GM21381 (cell line): ENCODE data around the gene PTOV1.

Experiments
- ATAC-seq: cut with Tn5 transposase; IDR thresholded peaks from one replicate; pipeline ENCODE4 v1.9.1; 2021; ENCODE audit warnings: mild to moderate bottlenecking, moderate library complexity; ENCODE audit not compliant: unreplicated experiment

Gene PTOV1

DNA sequence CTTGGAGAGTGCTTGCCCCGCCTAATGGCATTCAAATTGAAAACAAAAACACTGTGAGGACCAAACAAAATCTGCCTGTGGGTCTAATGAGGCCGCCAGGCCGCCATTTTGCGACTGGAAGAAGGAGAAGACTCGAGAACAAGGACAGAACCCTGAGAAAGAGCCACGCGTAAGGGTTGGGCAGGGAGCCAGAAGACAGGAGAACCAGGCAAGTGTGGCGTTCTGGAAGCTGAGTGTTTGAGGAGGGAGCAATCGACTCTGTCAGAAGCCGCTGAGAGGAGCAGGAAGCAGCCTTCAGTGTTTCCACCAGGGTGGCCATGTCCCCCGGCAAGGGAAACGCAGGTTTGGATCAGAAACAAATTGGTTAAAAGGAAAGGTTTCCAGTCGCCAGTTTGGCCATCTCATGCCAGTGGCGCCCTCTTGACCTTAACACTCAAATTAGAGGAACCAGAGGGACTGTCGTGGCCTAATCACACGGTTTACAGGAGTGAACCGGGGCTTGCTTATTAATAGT lies 10.2 kb upstream of the PTOV1 start:
- ATAC-seq: no peak

- ATAC-seq: no peak
These were observed 7.7 kb upstream of the PTOV1 start for GRCh38 chr19:49843265-49843664.

DNA sequence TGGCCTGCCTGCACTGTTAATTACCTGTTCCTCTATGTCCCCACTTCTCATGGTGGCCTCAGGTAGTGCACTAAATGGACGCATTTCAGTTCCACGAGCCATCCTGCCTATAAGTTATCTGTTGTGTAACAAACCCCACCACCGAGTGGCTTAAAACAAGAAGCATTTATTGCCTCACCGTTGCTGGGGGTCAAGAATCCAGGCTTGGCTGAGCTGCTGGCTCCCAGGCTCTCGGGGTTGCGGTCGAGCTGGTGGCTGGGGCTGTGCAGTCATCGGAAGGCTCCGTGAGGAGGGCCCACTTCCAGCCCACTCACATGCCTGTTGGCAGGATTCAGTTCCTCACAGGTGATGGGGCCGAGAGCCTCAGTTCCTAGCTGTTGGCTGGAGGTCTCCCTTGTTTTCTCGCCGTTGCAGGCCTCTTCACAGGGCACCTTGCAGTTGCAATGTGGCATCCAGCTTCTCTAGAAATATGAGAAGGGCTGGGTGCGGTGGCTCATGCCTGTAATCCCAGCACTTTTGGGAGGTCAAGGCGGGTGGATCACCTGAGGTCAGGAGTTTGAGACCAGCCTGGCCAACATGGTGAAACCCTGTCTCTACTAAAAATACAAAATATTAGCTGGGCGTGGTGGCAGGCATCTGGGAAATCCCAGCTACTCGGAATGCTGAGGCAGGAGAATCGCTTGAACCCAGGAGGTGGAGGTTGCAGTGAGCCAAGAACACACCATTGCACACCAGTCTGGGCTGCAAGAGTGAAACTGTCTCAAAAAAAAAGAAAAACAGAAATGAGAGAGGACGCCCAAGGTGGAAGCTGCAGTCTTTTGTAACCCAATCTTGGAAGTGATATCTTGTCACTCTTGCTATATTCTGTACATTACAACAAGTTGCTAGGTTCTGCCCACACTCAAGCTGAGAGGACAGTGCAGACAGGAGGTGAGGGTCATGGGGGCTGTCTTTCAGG lies 6.5 kb upstream of the PTOV1 start:
- no peak for ATAC-seq

DNA sequence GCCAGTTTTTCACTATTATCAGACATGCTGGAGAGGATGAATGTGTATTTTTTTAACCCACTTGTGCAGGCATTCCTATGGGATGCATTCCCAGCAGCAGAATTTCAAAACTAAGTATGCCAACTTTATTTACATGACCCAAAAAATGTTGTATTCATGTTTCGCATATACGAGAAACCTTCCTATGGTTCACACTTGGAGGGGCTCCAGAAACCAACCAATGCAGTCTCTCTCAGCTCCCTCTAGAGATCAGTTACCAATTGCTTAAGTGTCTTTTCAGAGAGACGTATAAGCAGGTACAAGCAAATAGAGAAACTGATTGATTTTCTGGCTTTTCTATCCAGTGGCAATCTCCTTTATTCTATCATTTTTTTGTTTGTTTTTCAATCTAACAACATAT lies 5.5 kb upstream of the PTOV1 start:
- ATAC-seq: no peak

DNA sequence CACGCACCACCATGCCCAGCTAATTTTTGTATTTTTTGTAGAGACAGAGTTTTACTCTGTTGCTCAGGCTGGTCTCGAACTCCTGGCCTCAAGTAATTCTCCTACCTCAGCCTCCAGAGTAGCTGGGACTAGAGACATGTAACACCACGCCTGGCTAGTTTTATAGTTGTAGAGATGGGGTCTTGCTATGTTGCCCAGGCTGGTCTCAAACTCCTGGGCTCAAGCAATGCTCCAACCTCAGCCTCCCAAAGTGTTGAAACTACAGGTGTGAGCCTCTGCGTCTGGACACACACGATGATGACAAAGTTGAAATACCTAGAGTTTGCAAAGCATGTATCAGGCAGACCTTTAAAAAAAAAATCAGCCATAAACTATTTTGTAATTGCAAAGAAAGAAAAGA lies 4.6 kb upstream of the PTOV1 start:
- ATAC-seq: no peak

- ATAC-seq: no peak
These were observed 2.9 kb upstream of the PTOV1 start for GRCh38 chr19:49847731-49848696.

DNA sequence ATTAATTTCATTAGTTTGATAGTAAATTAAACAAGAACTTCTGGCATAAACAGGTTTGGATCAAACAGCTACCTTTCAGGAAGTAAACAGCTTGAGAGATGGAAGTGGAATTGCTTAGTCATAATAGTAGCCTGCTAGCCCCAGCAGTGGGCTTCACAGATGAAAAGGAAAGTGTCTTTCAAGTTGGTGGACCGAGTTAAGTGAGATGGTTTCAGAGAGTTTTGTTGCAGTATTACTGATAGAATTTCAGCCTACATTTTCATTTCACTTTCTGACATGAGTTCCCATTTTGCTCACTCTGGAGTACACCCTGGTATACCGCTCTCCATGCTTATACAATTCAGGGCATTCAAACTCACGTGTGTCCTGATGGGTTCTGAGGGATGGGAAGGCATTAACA lies 2.0 kb upstream of the PTOV1 start:
- no peak for ATAC-seq

DNA sequence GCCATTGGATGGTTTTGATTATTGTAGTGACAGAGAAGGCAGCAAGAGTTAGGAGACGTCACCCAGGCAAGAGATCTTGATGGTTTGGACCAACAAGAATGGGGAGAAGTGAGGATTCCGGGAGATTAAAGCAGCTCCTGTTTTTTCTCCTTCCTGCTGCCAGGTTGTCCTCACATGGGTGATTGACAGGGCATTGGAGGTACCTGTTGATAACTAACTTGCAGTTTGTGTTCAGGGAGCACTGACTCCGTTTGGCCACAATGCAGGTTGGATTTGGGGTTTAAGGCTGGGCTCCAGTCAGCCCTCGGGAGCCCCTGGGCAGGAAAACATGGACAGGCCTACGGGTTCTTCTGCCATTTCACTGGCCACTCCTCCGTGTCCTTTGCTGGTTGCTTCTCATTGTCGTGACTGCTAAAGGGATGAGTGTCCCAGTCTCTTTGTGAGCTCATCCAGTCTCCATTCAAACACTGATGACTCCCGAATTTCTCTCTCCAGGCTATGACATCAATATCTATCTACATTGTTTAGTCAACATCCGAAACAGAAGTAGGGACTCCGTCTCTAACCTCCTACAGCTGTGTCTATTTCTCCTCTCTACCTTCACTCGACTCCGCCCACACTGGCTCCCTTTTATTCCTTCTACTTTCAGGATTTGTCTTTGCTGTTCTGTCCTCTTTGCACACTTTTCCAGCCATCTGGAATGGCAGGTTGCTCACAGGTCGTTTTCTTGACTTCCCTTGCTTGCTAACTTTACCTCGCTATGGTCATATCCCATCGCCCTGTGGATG lies 1.3 kb upstream of the PTOV1 start:
- ATAC-seq: no peak

DNA sequence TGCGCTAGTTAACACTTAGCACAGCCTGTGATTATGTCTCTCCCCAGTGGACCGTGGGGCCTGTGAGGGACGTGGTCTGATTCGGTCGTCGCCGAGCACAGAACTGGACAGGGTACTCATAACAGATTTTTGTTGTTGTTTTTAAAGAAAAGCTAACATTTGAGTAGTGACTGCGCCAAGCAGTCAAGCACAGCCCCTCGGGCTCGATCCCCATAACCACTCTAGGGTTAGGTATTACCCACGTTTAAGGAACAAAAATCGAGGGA lies 805 bp upstream of the PTOV1 start:
- no peak for ATAC-seq

DNA sequence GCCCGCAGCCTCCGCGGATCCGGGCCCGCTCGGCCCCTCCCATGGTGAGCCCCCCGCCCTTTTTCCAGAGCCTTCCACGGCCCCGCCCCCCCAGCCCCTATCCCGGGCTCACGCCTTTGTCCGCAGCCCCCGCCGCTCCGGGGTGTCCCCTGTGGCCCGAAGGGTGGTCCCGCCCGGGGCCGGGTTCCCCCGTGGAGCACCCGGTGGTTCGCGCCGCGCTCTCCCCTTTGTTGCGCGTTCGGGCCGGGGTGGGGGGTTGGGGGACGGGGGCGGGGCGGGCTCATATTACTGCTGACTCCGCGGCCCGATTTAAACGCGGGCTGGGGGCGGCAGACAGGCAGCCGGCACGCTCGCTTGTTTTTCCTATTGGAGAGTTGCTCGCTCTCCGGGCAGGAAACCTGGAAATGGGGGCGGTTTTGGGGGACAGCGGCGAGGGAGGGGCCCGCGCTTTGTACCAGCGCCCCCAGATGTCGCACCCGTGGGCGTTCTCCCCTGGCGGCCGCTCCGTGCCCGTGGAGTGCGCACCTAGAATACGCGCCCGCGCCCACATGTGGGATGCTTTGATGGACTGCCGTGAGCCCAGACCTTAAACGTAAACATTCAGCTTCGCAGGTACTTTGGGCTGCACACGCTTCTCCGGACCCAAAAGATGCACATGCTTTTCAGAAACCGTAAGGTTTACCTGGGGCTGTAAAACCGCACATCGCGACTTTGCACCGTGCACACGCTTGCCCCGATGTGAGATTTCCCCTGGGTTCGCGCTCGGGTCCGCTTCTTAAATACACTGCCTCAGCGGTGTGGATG lies 699 bp downstream of the PTOV1 start:
- no peak for ATAC-seq

GRCh38 chr19:49852631-49853126 lies 1.7 kb downstream of the PTOV1 start:
- ATAC-seq: no peak

DNA sequence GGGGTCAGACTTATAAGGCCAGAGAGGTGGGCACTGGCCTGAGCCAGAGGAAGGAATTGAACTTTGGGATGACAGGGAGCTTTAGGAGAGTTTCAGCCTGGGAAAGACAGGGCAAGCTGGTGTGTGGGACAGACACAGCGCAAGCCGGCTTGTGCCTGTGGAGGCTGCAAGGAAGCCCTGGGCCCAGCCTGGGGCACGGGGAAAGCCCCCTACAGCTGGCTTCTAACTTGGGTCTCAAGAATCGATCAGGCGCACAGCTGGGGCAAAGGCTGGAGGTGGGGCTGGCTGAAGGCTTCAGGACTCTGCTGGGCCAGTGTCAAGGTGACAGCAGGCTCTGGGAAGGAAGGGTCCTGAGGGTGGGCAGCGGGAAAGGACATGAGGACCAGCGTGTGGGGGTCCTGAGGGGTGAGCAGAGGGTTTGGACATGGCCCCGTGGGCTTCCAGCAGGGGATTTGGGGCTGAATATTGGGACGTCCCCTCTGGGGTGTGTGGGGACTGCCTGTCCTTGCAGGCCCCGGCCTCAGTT lies 3.0 kb downstream of the PTOV1 start:
- no peak for ATAC-seq

DNA sequence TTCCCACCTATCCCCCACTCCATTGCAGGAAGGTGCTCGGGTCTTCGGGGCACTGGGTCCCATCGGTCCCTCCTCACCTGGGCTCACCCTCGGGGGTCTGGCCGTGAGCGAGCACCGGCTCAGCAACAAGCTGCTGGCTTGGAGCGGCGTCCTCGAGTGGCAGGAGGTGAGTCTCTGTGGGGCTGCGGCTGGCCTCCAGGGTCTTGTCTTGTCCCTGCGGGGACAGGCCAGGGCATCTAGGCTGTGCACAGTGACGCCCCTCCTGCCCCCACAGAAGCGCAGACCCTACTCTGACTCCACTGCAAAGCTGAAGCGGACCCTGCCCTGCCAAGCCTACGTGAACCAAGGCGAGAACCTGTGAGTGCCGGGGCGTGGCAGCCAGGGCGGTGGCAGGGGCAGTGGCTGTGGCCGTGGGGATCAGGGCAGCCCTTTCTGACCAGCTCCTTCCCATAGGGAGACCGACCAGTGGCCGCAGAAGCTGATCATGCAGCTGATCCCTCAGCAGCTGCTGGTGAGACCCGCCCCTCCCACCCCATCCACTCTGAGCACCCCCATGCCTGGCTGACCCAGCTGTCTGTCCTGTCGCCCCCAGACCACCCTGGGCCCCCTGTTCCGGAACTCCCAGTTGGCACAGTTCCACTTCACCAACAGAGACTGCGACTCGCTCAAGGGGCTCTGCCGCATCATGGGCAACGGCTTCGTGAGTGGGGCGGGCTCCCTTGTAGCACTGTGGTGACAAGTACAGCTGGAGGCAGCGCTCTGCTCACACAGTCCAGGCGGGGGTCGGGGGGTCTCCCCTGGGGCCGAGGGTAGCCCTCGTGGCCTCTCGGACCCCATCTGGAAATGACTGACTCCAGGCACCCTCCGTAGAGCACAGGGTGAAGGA lies 3.7 kb downstream of the PTOV1 start:
- ATAC-seq: no peak

GRCh38 chr19:49855277-49855675 lies 4.3 kb downstream of the PTOV1 start:
- ATAC-seq: no peak

DNA sequence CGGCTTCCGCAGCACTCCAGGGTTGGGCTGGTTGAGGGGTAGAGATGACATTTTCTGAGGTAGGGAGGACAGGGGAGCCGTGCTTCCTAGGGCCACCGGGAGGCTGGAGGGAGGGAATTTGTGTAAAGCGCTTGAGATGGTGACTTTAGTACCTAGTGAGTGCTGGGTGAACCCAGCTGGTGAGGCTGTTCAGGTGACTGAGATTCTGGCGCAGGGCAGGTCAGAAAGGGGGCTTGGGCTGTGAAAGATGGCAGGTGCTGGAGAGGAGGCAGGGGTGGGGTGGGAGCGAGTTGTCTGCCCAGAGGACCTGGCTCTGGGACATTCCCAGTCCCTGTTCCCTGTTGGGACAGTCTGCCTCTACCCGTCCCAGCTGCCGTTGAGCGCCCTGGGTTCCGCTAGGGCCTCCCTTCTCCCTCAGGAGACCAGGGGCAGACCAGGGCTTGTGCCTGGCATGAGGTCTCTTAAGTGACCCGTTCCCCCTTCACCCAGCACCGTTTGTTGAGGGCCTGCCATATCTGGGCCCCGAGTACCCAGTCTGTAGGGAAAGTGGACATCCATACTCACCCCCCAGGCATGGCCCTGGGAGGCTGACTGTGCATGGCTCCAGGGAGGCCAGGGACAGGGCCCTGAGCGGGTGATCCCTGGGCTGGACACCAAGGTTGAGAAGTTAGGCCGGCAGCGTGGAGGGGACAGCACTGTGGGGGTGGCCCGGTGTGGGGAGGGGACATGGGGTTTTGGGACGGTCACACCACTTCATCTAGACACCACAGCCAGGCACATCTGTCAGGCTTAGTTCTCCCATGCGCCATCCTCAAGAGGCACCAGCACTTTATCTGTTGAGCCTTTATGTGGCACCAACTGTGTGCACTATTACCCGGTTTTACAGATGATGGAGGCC lies 5.0 kb downstream of the PTOV1 start:
- no peak for ATAC-seq

GRCh38 chr19:49856574-49857021 lies 5.6 kb downstream of the PTOV1 start:
- no peak for ATAC-seq

DNA sequence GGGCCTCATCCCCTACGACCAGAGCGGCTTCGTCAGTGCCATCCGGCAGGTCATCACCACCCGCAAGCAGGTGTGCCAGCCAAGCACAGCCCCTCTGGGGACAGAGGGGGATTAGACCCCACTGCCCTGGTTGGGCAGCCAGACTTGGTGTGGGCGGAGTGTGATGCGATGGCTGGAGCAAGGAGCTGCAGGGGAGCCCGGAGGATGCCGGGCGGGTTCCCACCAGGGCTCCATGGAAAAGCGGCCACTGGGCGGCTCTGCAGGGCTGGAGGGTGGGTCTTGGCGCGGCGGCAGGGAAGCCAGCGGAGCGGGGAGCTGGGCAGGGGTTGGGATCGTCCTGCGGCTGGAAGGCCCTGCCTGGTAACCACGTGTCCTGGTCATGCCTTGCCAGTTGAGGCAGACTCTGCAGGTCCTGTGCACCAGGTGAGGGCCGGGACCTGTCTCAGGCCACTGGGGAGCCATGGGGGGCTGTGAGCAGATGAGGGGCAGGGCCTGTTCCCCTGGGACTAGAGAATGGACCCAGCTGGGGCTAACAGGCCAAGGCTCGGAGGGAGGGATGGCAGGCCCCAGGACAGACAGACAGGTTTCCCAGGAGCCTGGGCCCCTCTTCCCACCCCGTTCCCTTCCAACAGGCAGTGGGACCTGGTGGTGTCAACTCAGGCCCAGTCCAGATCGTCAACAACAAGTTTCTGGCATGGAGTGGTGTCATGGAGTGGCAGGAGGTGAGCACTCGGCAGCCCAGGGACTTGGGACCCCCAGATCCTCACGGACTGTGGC lies 6.3 kb downstream of the PTOV1 start:
- ATAC-seq: no peak
